K562 (cell line): ENCODE data around the gene CD93. TPM values are rescaled to one million over a fixed set of nuclear protein-coding genes. Genes with fewer than 3 reads are reported as not detected.

ENCODE experiments used
- ATAC-seq: fragments of 200-7000 bp; cut with Tn5 transposase; 3 replicates; pipeline ENCODE4 v1.9.1; 2020; ENCODE audit warnings: moderate library complexity
- BruUV-seq: library from RNA; stranded (reverse); fragments of 400-500 nt; replicated peaks from 2 replicates; lab custom pipeline; 2021; lab: Mats Ljungman, UMichigan
- CTCF ChIA-PET: fragments of 300-600 bp; formaldehyde crosslinking; extraction: SDS; loops from one replicate; lab custom pipeline; 2021; ENCODE audit warnings: low intra/inter-chr PET ratio; lab: Yijun Ruan, JAX
- POLR2A ChIA-PET: fragments of 300-600, 350-650 bp; sonication (Branson Sonifier 250); formaldehyde crosslinking; extraction: SDS; loops from one replicate; lab custom pipeline; 2021; ENCODE audit warnings: antibody characterized with exemption, inconsistent platforms; lab: Yijun Ruan, JAX
- DNase-seq, 4 experiments: peaks; one replicate each; pipeline versions ENCODE4 v3.0.0 to v3.0.0-alpha.2; 2011 to 2018; ENCODE audit warnings: low spot score in 3 of 4, mixed read lengths in 3 of 4; ENCODE audit errors: extremely low read depth in 1 of 4
- FAIRE-seq: peaks from 2 replicates; lab custom pipeline; 2011; peaks lifted over from hg19 to GRCh38; lab: Jason Lieb, UNC
- H2AFZ ChIP-seq: 2 replicates; pipeline ENCODE4 v1.6.0; 2011; ENCODE audit warnings: low read depth, low read length, control low read depth, inconsistent platforms
- H3K27ac ChIP-seq: fragments of 200-600 bp; 3 replicates; pipeline ENCODE4 v1.8.0; 2011; ENCODE audit warnings: low read depth, mild to moderate bottlenecking, control low read depth, inconsistent platforms, low read length, moderate library complexity, mixed read lengths; ENCODE audit errors: extremely low read depth
- H3K27me3 ChIP-seq, 2 experiments: fragments of 300-600 bp in 1 of 2; 2 replicates in 1 of 2; 3 replicates in 1 of 2; pipeline versions ENCODE4 v1.6.0 to v1.8.0; 2011; ENCODE audit warnings: inconsistent platforms in 2 of 2, low read length in 2 of 2, mild to moderate bottlenecking in 1 of 2, mixed read lengths in 1 of 2, moderate library complexity in 1 of 2; ENCODE audit not compliant: control insufficient read depth in 2 of 2, insufficient read depth in 2 of 2
- H3K36me3 ChIP-seq: fragments of 300-600 bp; 3 replicates; pipeline ENCODE4 v1.8.0; 2011; ENCODE audit warnings: mild to moderate bottlenecking, low read length, inconsistent platforms; ENCODE audit not compliant: control insufficient read depth, insufficient read depth
- H3K4me1 ChIP-seq, 2 experiments: fragments of 200-600 bp in 1 of 2; replicated peaks in 1 of 2; 2 replicates in 1 of 2; 3 replicates in 1 of 2; pipeline versions ENCODE4 v1.5.1 to v1.8.0; 2011; ENCODE audit warnings: inconsistent platforms in 2 of 2, low read length in 2 of 2, mild to moderate bottlenecking in 1 of 2, mixed read lengths in 1 of 2, moderate library complexity in 1 of 2; ENCODE audit not compliant: control insufficient read depth in 2 of 2, insufficient read depth in 2 of 2
- H3K4me2 ChIP-seq: 2 replicates; pipeline ENCODE4 v1.6.1; 2011; ENCODE audit warnings: low read length, control low read depth, inconsistent platforms, mixed read lengths; ENCODE audit not compliant: insufficient read depth
- H3K4me3 ChIP-seq: fragments of 200-600 bp; sonication (generic), shearing (Covaris generic); 2 replicates; pipeline ENCODE4 v1.5.1; 2016; ENCODE audit warnings: control low read depth, inconsistent platforms
- H3K79me2 ChIP-seq: fragments of 200-600 bp; 3 replicates; pipeline ENCODE4 v1.8.0; 2011; ENCODE audit warnings: low read length, inconsistent platforms; ENCODE audit not compliant: control insufficient read depth, insufficient read depth
- H3K9ac ChIP-seq, 2 experiments: 2 replicates each; pipeline versions ENCODE4 v1.6.0 to v1.6.1; 2011; ENCODE audit warnings: low read depth in 2 of 2, low read length in 2 of 2, control low read depth in 1 of 2, inconsistent platforms in 1 of 2, mild to moderate bottlenecking in 1 of 2, mixed read lengths in 1 of 2; ENCODE audit not compliant: insufficient read depth in 1 of 2
- H3K9me1 ChIP-seq: one replicate; pipeline ENCODE4 v1.6.0; 2011; ENCODE audit warnings: inconsistent platforms, mild to moderate bottlenecking, low read length, moderate library complexity; ENCODE audit not compliant: control insufficient read depth, insufficient read depth
- H3K9me3 ChIP-seq: replicated peaks from 2 replicates; pipeline ENCODE4 v1.5.1; 2011; ENCODE audit warnings: low read depth, low read length, inconsistent platforms; ENCODE audit not compliant: control insufficient read depth, insufficient read depth
- H4K20me1 ChIP-seq: replicated peaks from 2 replicates; pipeline ENCODE4 v1.6.1; 2011; ENCODE audit warnings: low read length, inconsistent platforms, mixed read lengths; ENCODE audit not compliant: control insufficient read depth, insufficient read depth
- BCL6 ChIP-seq: fragments of 250-450 bp; sonication (Bioruptor Pico); IDR thresholded peaks from 2 replicates; pipeline ENCODE4 v1.4.0; 2020
- IFI16 ChIP-seq: fragments of 250-450 bp; sonication (Bioruptor Pico); IDR thresholded peaks from 2 replicates; pipeline ENCODE4 v2.1.2; 2022; ENCODE audit warnings: mild to moderate bottlenecking, inconsistent platforms
- LCOR ChIP-seq: sonication (generic); formaldehyde crosslinking; IDR thresholded peaks from 2 replicates; pipeline ENCODE4 v1.8.0; 2022; ENCODE audit warnings: mild to moderate bottlenecking, missing genetic modification reagents
- U2AF1 ChIP-seq: fragments of 200-400 bp; formaldehyde crosslinking; optimal IDR thresholded peaks from 2 replicates; pipeline ENCODE3; 2017; ENCODE audit warnings: mild to moderate bottlenecking, low read depth, low read length, moderate library complexity
- ZNF551 ChIP-seq: fragments of 250-450 bp; sonication (Bioruptor Pico); IDR thresholded peaks from 2 replicates; pipeline ENCODE4 v1.5.0; 2021; ENCODE audit warnings: mild to moderate bottlenecking, moderate library complexity
- ZNF57 ChIP-seq: fragments of 450-650 bp; formaldehyde crosslinking; IDR thresholded peaks from 2 replicates; pipeline ENCODE4 v1.4.0; 2020; ENCODE audit warnings: mild to moderate bottlenecking, moderate library complexity
- WGBS: fragments of 100-300 bp; shearing (Covaris generic); methylation state at CpG from one replicate; pipeline ENCODE4 v1.1.6; 2016; ENCODE audit warnings: low coverage, mixed read lengths; ENCODE audit not compliant: insufficient coverage; ENCODE audit errors: missing lambda C conversion rate; 5-methylcytosine and 5-hydroxymethylcytosine counted together
- in situ Hi-C: fragments of 300-500 bp; cut with MboI; formaldehyde crosslinking; loops from 4 replicates; pipeline ENCODE4 v1.15.0; 2018; ENCODE audit warnings: inconsistent platforms, mixed read lengths
- intact Hi-C: fragments of 100-400 bp; cut with micrococcal nuclease; formaldehyde crosslinking; loops from 2 replicates; pipeline ENCODE4 v1.14.2; 2022
- polyA plus RNA-seq, 8 experiments: library from polyadenylated mRNA; depleted of rRNA in 4 of 8; stranded (reverse) in 5 of 8; unstranded in 3 of 8; fragments of >200 nt; fragmentation: Nextera tagmentation in 2 of 8; fragmentation: Illumina TruSeq in 1 of 8; extraction: Ambion mirVana in 2 of 8; extraction: Trizol in 1 of 8; gene quantifications; 2 replicates each; pipeline versions ENCODE4 v1.2.1 to v1.2.3, GENCODE V29; 2011 to 2014; ENCODE audit warnings: inconsistent platforms in 1 of 8, missing spikeins in 1 of 8
- total RNA-seq, 7 experiments: library from RNA; depleted of rRNA in 6 of 7; stranded (reverse); fragments of >200 nt in 6 of 7; fragmentation: Illumina TruSeq in 2 of 7; extraction: Trizol in 2 of 7; gene quantifications; 2 replicates each; pipeline versions ENCODE4 v1.2.1 to v1.2.3, GENCODE V29; 2011 to 2021; ENCODE audit warnings: low replicate concordance in 1 of 7
- TF ChIP-seq, protein P1 (sequence below): IDR thresholded peaks from 2 replicates; pipeline ENCODE4 v1.6.1; 2014; ENCODE audit warnings: antibody characterized with exemption
- TF ChIP-seq, protein P2 (sequence below): fragments of 200-600 bp; sonication (generic); IDR thresholded peaks from one replicate; pipeline ENCODE4 v1.6.1; 2012; ENCODE audit warnings: mild to moderate bottlenecking, low read depth, low read length, inconsistent platforms

CD93 gene
- total and polyA plus RNA-seq, 9 of the 15 experiments (the other 6 are each of a cell fraction or from before 2014, with no cell fraction given): 0.03 to 0.20 (median 0.05) TPM

DNA sequence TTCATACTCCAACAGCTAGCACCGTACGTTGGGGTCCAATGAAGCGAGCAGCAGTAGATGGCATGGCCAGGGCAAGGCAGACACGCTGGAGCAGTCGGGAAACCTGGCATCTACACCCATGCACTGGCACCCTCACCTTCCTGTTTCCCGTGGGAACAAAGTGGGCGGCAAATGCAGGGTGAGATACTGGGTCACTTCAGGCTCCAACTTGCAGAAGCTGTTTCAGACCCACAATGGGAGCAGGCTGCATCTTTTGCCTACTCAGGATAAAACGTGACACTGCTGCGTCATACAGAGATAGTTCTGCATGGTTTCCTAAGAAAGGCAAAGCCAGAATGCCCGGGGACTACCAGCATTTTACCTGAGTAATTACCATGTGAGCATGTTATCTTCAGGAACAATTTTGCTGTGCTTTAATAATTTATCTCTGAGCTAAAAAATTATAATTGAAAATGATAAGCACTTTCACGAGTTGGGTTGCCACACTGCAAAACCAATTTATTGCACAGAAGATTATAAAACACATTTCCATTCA, 10.9 kb upstream of the CD93 start (continued):
- no peak for TF ChIP-seq IFI16 (CRISPR knock-in tag)

DNA sequence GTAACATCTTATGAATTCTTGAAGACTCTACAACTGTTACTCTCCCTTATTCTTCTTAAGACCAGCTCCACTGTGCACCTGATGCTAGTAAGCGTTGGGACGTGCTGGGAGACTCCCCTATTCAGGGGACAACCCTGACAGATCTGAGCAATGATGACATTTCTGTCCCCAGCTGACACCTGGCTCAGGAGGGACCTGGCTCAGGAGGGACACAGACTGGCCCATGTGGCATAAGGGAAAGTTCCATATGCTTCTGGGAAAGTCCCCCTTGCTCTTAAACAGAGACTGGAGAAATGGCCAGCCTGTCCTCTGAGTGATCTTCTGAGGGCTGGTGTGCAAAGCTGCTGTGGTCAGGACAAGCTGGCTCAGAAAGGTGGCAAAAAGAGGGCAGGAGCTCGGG, 10.0 kb upstream of the CD93 start:
- FAIRE-seq (no peak), DNase-seq (no peak), ATAC-seq (no peak)
- Histone ChIP-seq H3K79me2 (no peaks in the 10 kb centered on the region), H3K9ac (no peak overlapping the region), H3K4me2 (no peak overlapping the region), H3K27me3 (no peaks in the 10 kb centered on the region), H4K20me1 (no peaks in the 10 kb centered on the region), H3K4me3 (no peak overlapping the region), H3K36me3 (no peaks in the 10 kb centered on the region), H3K27ac (no peak overlapping the region), H2AFZ (no peak overlapping the region), H3K9me3 (no peaks in the 10 kb centered on the region), H3K9me1 (no peaks in the 10 kb centered on the region), H3K4me1 (peaks cover 17 to 21% of the 10 kb centered on the region in 2 experiments)
- in situ Hi-C loops (no loop called here), intact Hi-C loops (no loop called here)
- CTCF ChIA-PET: no interaction called here
- BruUV-seq: no TSS peak
- WGBS: 48% methylated on average over 3 of the region's 3 CpGs
- POLR2A ChIA-PET: interaction anchor here (0.9 to 2.1 kb wide), 3 partner anchors 11 to 37 kb away, joined by 5 to 8 read pairs (median 5); no protein-coding TSS in a partner anchor
- TF ChIP-seq U2AF1: no peak
- TF ChIP-seq, protein P1, sequence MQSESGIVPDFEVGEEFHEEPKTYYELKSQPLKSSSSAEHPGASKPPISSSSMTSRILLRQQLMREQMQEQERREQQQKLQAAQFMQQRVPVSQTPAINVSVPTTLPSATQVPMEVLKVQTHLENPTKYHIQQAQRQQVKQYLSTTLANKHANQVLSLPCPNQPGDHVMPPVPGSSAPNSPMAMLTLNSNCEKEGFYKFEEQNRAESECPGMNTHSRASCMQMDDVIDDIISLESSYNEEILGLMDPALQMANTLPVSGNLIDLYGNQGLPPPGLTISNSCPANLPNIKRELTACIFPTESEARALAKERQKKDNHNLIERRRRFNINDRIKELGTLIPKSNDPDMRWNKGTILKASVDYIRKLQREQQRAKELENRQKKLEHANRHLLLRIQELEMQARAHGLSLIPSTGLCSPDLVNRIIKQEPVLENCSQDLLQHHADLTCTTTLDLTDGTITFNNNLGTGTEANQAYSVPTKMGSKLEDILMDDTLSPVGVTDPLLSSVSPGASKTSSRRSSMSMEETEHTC: no peak
- TF ChIP-seq ZNF551: no peak
- TF ChIP-seq, protein P2, sequence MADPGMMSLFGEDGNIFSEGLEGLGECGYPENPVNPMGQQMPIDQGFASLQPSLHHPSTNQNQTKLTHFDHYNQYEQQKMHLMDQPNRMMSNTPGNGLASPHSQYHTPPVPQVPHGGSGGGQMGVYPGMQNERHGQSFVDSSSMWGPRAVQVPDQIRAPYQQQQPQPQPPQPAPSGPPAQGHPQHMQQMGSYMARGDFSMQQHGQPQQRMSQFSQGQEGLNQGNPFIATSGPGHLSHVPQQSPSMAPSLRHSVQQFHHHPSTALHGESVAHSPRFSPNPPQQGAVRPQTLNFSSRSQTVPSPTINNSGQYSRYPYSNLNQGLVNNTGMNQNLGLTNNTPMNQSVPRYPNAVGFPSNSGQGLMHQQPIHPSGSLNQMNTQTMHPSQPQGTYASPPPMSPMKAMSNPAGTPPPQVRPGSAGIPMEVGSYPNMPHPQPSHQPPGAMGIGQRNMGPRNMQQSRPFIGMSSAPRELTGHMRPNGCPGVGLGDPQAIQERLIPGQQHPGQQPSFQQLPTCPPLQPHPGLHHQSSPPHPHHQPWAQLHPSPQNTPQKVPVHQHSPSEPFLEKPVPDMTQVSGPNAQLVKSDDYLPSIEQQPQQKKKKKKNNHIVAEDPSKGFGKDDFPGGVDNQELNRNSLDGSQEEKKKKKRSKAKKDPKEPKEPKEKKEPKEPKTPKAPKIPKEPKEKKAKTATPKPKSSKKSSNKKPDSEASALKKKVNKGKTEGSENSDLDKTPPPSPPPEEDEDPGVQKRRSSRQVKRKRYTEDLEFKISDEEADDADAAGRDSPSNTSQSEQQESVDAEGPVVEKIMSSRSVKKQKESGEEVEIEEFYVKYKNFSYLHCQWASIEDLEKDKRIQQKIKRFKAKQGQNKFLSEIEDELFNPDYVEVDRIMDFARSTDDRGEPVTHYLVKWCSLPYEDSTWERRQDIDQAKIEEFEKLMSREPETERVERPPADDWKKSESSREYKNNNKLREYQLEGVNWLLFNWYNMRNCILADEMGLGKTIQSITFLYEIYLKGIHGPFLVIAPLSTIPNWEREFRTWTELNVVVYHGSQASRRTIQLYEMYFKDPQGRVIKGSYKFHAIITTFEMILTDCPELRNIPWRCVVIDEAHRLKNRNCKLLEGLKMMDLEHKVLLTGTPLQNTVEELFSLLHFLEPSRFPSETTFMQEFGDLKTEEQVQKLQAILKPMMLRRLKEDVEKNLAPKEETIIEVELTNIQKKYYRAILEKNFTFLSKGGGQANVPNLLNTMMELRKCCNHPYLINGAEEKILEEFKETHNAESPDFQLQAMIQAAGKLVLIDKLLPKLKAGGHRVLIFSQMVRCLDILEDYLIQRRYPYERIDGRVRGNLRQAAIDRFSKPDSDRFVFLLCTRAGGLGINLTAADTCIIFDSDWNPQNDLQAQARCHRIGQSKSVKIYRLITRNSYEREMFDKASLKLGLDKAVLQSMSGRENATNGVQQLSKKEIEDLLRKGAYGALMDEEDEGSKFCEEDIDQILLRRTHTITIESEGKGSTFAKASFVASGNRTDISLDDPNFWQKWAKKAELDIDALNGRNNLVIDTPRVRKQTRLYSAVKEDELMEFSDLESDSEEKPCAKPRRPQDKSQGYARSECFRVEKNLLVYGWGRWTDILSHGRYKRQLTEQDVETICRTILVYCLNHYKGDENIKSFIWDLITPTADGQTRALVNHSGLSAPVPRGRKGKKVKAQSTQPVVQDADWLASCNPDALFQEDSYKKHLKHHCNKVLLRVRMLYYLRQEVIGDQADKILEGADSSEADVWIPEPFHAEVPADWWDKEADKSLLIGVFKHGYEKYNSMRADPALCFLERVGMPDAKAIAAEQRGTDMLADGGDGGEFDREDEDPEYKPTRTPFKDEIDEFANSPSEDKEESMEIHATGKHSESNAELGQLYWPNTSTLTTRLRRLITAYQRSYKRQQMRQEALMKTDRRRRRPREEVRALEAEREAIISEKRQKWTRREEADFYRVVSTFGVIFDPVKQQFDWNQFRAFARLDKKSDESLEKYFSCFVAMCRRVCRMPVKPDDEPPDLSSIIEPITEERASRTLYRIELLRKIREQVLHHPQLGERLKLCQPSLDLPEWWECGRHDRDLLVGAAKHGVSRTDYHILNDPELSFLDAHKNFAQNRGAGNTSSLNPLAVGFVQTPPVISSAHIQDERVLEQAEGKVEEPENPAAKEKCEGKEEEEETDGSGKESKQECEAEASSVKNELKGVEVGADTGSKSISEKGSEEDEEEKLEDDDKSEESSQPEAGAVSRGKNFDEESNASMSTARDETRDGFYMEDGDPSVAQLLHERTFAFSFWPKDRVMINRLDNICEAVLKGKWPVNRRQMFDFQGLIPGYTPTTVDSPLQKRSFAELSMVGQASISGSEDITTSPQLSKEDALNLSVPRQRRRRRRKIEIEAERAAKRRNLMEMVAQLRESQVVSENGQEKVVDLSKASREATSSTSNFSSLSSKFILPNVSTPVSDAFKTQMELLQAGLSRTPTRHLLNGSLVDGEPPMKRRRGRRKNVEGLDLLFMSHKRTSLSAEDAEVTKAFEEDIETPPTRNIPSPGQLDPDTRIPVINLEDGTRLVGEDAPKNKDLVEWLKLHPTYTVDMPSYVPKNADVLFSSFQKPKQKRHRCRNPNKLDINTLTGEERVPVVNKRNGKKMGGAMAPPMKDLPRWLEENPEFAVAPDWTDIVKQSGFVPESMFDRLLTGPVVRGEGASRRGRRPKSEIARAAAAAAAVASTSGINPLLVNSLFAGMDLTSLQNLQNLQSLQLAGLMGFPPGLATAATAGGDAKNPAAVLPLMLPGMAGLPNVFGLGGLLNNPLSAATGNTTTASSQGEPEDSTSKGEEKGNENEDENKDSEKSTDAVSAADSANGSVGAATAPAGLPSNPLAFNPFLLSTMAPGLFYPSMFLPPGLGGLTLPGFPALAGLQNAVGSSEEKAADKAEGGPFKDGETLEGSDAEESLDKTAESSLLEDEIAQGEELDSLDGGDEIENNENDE: no peak
- TF ChIP-seq ZNF57 (CRISPR knock-in tag): no peak
- no peak for TF ChIP-seq BCL6 (CRISPR knock-in tag)
- TF ChIP-seq LCOR (CRISPR knock-in tag): no peak
